PC-3 (cell line): ENCODE measurements around the gene SMPD3. TPM values are rescaled to one million over a fixed set of nuclear protein-coding genes. Genes with fewer than 3 reads are reported as not detected.

Experiments used
- ATAC-seq: fragments of 200-7000 bp; cut with Tn5 transposase; 2 replicates; pipeline ENCODE4 v1.9.1; 2020; ENCODE audit warnings: mild to moderate bottlenecking, moderate library complexity
- BruUV-seq: library from RNA; stranded (reverse); fragments of 400-500 nt; replicated peaks from 2 replicates; lab custom pipeline; 2021; lab: Mats Ljungman, UMichigan
- CTCF ChIA-PET: fragments of 300-600 bp; sonication (Branson Sonifier 250); formaldehyde crosslinking; loops from one replicate; lab custom pipeline; 2022; ENCODE audit warnings: antibody characterized with exemption; lab: Charles Lee
- POLR2A ChIA-PET: fragments of 300-600 bp; sonication (Branson Sonifier 250); formaldehyde crosslinking; loops from one replicate; lab custom pipeline; 2022; ENCODE audit warnings: antibody characterized with exemption; ENCODE audit not compliant: unreplicated experiment; lab: Charles Lee
- DNase-seq: peaks from one replicate; pipeline ENCODE4 v3.0.0-alpha.2; 2015
- H2AFZ ChIP-seq: fragments of 300-600 bp; sonication (generic); 2 replicates; pipeline ENCODE4 v1.6.0; 2016; ENCODE audit warnings: antibody characterized with exemption, low read length
- H3F3A ChIP-seq: fragments of 300-600 bp; sonication (generic); one replicate; pipeline ENCODE4 v1.6.0; 2017; ENCODE audit warnings: antibody characterized with exemption, low read length, control low read depth, mild to moderate bottlenecking; ENCODE audit not compliant: unreplicated experiment
- H3K27ac ChIP-seq: fragments of 300-600 bp; sonication (generic); 2 replicates; pipeline ENCODE4 v1.5.1; 2016; ENCODE audit warnings: mild to moderate bottlenecking, low read length
- H3K27me3 ChIP-seq: fragments of 300-600 bp; sonication (generic); 2 replicates; pipeline ENCODE4 v1.6.1; 2016; ENCODE audit warnings: low read length, mixed read lengths
- H3K36me3 ChIP-seq: fragments of 300-600 bp; sonication (generic); 2 replicates; pipeline ENCODE4 v1.6.1; 2016; ENCODE audit warnings: low read depth, mixed run types, low read length, mixed read lengths
- H3K4me1 ChIP-seq: fragments of 300-600 bp; sonication (generic); 2 replicates; pipeline ENCODE4 v1.5.1; 2016; ENCODE audit warnings: low read length; ENCODE audit not compliant: insufficient read depth
- H3K4me2 ChIP-seq: fragments of 300-600 bp; sonication (generic); 2 replicates; pipeline ENCODE4 v1.6.0; 2016; ENCODE audit warnings: low read length
- H3K4me3 ChIP-seq: fragments of 300-600 bp; sonication (generic); 2 replicates; pipeline ENCODE4 v1.5.1; 2016; ENCODE audit warnings: mild to moderate bottlenecking, low read length, mixed read lengths
- H3K79me2 ChIP-seq: fragments of 300-600 bp; sonication (generic); 2 replicates; pipeline ENCODE4 v1.6.1; 2017; ENCODE audit warnings: low read length, mixed read lengths
- H3K9ac ChIP-seq: fragments of 300-600 bp; sonication (generic); 2 replicates; pipeline ENCODE4 v1.6.0; 2016; ENCODE audit warnings: mild to moderate bottlenecking, low read length
- H3K9me2 ChIP-seq: fragments of 300-600 bp; sonication (generic); replicated peaks from 2 replicates; pipeline ENCODE4 v1.6.1; 2016; ENCODE audit warnings: mixed run types, low read length, mixed read lengths
- H3K9me3 ChIP-seq: fragments of 300-600 bp; sonication (generic); 2 replicates; pipeline ENCODE4 v1.6.1; 2016; ENCODE audit warnings: low read length, mixed read lengths
- H4K20me1 ChIP-seq: fragments of 300-600 bp; sonication (generic); 2 replicates; pipeline ENCODE4 v1.6.1; 2016; ENCODE audit warnings: low read length, mixed read lengths
- CTCF ChIP-seq: fragments of 300-600 bp; sonication (generic); conservative IDR thresholded peaks from 2 replicates; pipeline ENCODE4 v1.5.1; 2017; ENCODE audit warnings: antibody characterized with exemption, low read depth, mild to moderate bottlenecking, low read length
- EZH2 ChIP-seq: fragments of 300-600 bp; sonication (generic); IDR thresholded peaks from one replicate; pipeline ENCODE4 v1.6.1; 2017; ENCODE audit warnings: antibody characterized with exemption, mild to moderate bottlenecking, low read length; ENCODE audit not compliant: unreplicated experiment
- EZH2phosphoT487 ChIP-seq: fragments of 300-600 bp; sonication (generic); IDR thresholded peaks from 2 replicates; pipeline ENCODE4 v1.6.1; 2018; ENCODE audit warnings: mild to moderate bottlenecking, antibody characterized with exemption, low read length, borderline replicate concordance
- intact Hi-C: fragments of 100-400 bp; cut with micrococcal nuclease; formaldehyde crosslinking; loops from 2 replicates; pipeline ENCODE4 v1.9.0; 2023
- total RNA-seq: library from RNA; depleted of rRNA; stranded (reverse); fragments of >200 nt; gene quantifications from 2 replicates; pipeline ENCODE4 v1.2.3, GENCODE V29; 2014

SMPD3 gene
- total RNA-seq, 1 experiment from 2014 or later: not detected

DNA sequence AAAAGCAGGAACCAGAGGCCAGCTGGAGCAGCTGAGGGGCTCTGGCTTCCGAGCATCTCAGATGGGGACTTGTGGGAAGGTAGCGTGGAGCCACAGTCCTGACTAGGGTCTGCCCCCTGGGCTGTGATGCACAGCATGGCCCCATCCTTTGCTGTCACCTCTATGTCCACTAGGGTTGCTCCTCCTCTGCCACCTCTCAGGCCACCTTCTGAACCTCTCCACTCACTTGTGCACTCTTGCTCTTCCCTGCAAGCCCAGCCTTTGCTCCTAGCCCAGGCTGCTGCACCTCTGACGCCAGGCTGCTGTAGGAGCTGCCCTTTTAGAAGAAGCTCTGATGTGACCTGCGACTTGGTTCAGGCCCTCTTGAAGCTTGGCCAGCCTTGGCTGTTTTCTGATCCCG lies 24.3 kb upstream of the SMPD3 start:
- ChIA-PET POLR2A (no interaction called here), CTCF (no interaction called here)
- no peak overlapping the region for H3K4me2 ChIP-seq
- no peaks in the 10 kb centered on the region for H3K9me3 ChIP-seq
- no peaks in the 10 kb centered on the region for H3K27me3 ChIP-seq
- no peak for DNase-seq
- H3K79me2 ChIP-seq: no peaks in the 10 kb centered on the region
- no peak overlapping the region for H3K9ac ChIP-seq
- H3K9me2 ChIP-seq: no peaks in the 10 kb centered on the region
- no peaks in the 10 kb centered on the region for H4K20me1 ChIP-seq
- H3K36me3 ChIP-seq: no peaks in the 10 kb centered on the region
- no peak overlapping the region for H3K4me3 ChIP-seq
- no TSS peak for BruUV-seq
- H3K4me1 ChIP-seq: peaks cover 16% of the 10 kb centered on the region
- no peak overlapping the region for H3K27ac ChIP-seq
- TF ChIP-seq EZH2phosphoT487 (no peak), EZH2 (no peak), CTCF (no peak)
- no peak overlapping the region for H2AFZ ChIP-seq
- ATAC-seq: no peak
- intact Hi-C loops: no loop called here
- no peaks in the 10 kb centered on the region for H3F3A ChIP-seq

DNA sequence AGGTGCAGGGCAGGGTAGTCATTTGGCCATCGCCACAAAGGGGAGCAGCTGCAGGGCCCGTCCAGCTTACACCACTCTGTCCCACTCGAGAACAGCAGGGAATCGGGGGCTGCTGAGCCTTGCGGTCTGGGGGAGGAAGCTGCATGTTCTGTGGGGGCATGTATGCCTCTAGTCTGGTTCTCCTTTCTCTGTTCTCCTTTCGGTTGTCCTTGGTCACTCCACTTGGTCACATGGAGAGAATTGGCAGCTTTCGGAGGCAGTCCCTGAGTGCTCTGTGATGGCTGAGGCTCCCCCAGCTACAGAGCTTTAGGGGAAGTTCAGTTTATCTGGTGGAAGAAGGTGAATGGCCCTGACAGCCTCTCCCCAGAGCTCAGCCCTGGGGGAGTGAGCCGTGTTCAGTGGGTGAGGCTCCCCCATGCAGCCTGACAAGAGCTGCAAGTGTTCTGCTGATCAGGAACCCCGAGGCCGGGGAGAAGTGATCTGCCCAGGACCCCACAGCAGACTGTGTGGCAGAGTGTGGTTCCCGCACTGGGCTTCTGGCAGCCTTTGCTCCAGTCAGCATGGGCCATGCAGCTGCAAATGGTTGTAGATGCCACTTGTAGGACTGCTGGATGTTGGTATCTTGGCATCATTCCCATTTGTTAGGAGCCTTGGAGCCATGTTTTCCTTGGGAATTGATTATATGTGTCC lies 22.3 kb upstream of the SMPD3 start:
- Histone ChIP-seq H3F3A (no peaks in the 10 kb centered on the region), H3K27ac (no peak overlapping the region), H3K79me2 (no peaks in the 10 kb centered on the region), H3K27me3 (no peaks in the 10 kb centered on the region), H3K36me3 (no peaks in the 10 kb centered on the region), H3K9ac (no peak overlapping the region), H3K9me3 (no peaks in the 10 kb centered on the region), H2AFZ (peak overlapping the region; percentile 86), H3K4me2 (peak overlapping the region; percentile 81; the same call in 1 of the 2 replicates), H4K20me1 (no peaks in the 10 kb centered on the region), H3K9me2 (no peaks in the 10 kb centered on the region), H3K4me1 (peaks cover 16% of the 10 kb centered on the region), H3K4me3 (peak overlapping the region; percentile 60; the same call in 1 of the 2 replicates)
- ATAC-seq (no peak), DNase-seq (no peak)
- ChIA-PET CTCF (no interaction called here), POLR2A (no interaction called here)
- no peak for TF ChIP-seq EZH2phosphoT487
- no peak for TF ChIP-seq CTCF
- TF ChIP-seq EZH2: no peak
- intact Hi-C loops: no loop called here
- BruUV-seq: no TSS peak

GRCh38 chr16:68469796-68470460 lies 21.6 kb upstream of the SMPD3 start:
- POLR2A ChIA-PET: no interaction called here
- H3K4me2 ChIP-seq: peak overlapping the region; percentile 81

More at GRCh38 chr16:68469796-68470460, 21.6 kb upstream of the SMPD3 start:
- Histone ChIP-seq H3F3A (no peaks in the 10 kb centered on the region), H3K27ac (no peak overlapping the region), H3K4me3 (peak overlapping the region; percentile 60), H3K79me2 (no peaks in the 10 kb centered on the region), H3K9me2 (no peaks in the 10 kb centered on the region), H2AFZ (peak overlapping the region; percentile 86), H4K20me1 (no peaks in the 10 kb centered on the region), H3K4me1 (peaks cover 10% of the 10 kb centered on the region), H3K36me3 (no peaks in the 10 kb centered on the region), H3K9me3 (no peaks in the 10 kb centered on the region), H3K9ac (peak overlapping the region; percentile 29; the same call in 1 of the 2 replicates), H3K27me3 (no peaks in the 10 kb centered on the region)
- TF ChIP-seq CTCF (no peak), EZH2 (no peak)
- CTCF ChIA-PET: no interaction called here
- ATAC-seq (peak; percentile 35), DNase-seq (no peak)
- BruUV-seq: no TSS peak
- intact Hi-C loops: no loop called here
